HepG2 (cell line): ENCODE measurements around the gene COA3. TPM values are rescaled to one million over a fixed set of nuclear protein-coding genes. Genes with fewer than 3 reads are reported as not detected.

Experiments
- CSRNP1 ChIP-seq: sonication (generic); formaldehyde crosslinking; IDR thresholded peaks from 2 replicates; pipeline ENCODE4 v1.8.1; 2023; ENCODE audit warnings: mild to moderate bottlenecking, missing genetic modification reagents
- FOXK1 ChIP-seq: sonication (generic); formaldehyde crosslinking; IDR thresholded peaks from 2 replicates; pipeline ENCODE4 v1.4.0; 2020; ENCODE audit warnings: low read depth, missing genetic modification reagents, borderline replicate concordance
- GTF3A ChIP-seq: sonication (generic); formaldehyde crosslinking; conservative IDR thresholded peaks from 2 replicates; pipeline ENCODE4 v1.4.0; 2020; ENCODE audit warnings: mild to moderate bottlenecking, missing genetic modification reagents
- HNRNPLL ChIP-seq: fragments of 200-400 bp; formaldehyde crosslinking; IDR thresholded peaks from 2 replicates; pipeline ENCODE4 v1.6.1; 2017; ENCODE audit warnings: mild to moderate bottlenecking, low read depth, low read length; ENCODE audit not compliant: poor library complexity, severe bottlenecking
- KMT2A ChIP-seq: sonication (generic); formaldehyde crosslinking; IDR thresholded peaks from 2 replicates; pipeline ENCODE4 v1.4.0; 2020; ENCODE audit warnings: missing genetic modification reagents
- MYPOP ChIP-seq: sonication (generic); formaldehyde crosslinking; IDR thresholded peaks from 2 replicates; pipeline ENCODE4 v1.8.1; 2023; ENCODE audit warnings: mild to moderate bottlenecking, moderate library complexity, missing genetic modification reagents
- NFYC ChIP-seq: IDR thresholded peaks from 2 replicates; pipeline ENCODE4 v1.6.1; 2016; ENCODE audit warnings: missing genetic modification reagents, missing compliant biosample characterization
- ONECUT2 ChIP-seq: sonication (generic); formaldehyde crosslinking; IDR thresholded peaks from 2 replicates; pipeline ENCODE4 v1.4.0; 2020; ENCODE audit warnings: missing genetic modification reagents
- POGZ ChIP-seq: sonication (generic); formaldehyde crosslinking; IDR thresholded peaks from 2 replicates; pipeline ENCODE4 v1.4.0; 2020; ENCODE audit warnings: mild to moderate bottlenecking, missing genetic modification reagents
- POLR2AphosphoS5 ChIP-seq: IDR thresholded peaks from 2 replicates; pipeline ENCODE4 v1.6.1; 2012; ENCODE audit warnings: low read depth, low read length
- RXRA ChIP-seq: sonication (generic); formaldehyde crosslinking; IDR thresholded peaks from 2 replicates; pipeline ENCODE4 v1.5.1; 2020; ENCODE audit warnings: missing genetic modification reagents
- SMC3 ChIP-seq: IDR thresholded peaks from 2 replicates; pipeline ENCODE4 v1.6.1; 2011; ENCODE audit warnings: low read length, improper control_type of control experiment
- USF2 ChIP-seq, 2 experiments: sonication (generic) in 1 of 2; formaldehyde crosslinking in 1 of 2; IDR thresholded peaks; 2 replicates each; pipeline versions ENCODE4 v1.5.1 to v1.6.1; 2011 to 2020; ENCODE audit warnings: borderline replicate concordance in 1 of 2, low read depth in 1 of 2, low read length in 1 of 2, mild to moderate bottlenecking in 1 of 2, missing genetic modification reagents in 1 of 2, moderate library complexity in 1 of 2
- YEATS4 ChIP-seq: sonication (generic); formaldehyde crosslinking; IDR thresholded peaks from 2 replicates; pipeline ENCODE4 v1.4.0; 2020; ENCODE audit warnings: missing genetic modification reagents, borderline replicate concordance
- ZBTB10 ChIP-seq: sonication (generic); formaldehyde crosslinking; IDR thresholded peaks from 2 replicates; pipeline ENCODE4 v1.4.0; 2020; ENCODE audit warnings: missing genetic modification reagents, borderline replicate concordance
- ZNF33A ChIP-seq: sonication (generic); formaldehyde crosslinking; IDR thresholded peaks from 2 replicates; pipeline ENCODE4 v1.5.1; 2020; ENCODE audit warnings: missing genetic modification reagents, mild to moderate bottlenecking, moderate library complexity, borderline replicate concordance
- ZNF468 ChIP-seq: sonication (generic); formaldehyde crosslinking; IDR thresholded peaks from 2 replicates; pipeline ENCODE4 v1.8.0; 2022; ENCODE audit warnings: mild to moderate bottlenecking, moderate library complexity, missing genetic modification reagents
- ZNF484 ChIP-seq: sonication (generic); formaldehyde crosslinking; IDR thresholded peaks from 2 replicates; pipeline ENCODE4 v1.5.1; 2020; ENCODE audit warnings: mild to moderate bottlenecking, low read depth, missing genetic modification reagents, borderline replicate concordance
- ZNF550 ChIP-seq: sonication (generic); formaldehyde crosslinking; IDR thresholded peaks from 2 replicates; pipeline ENCODE4 v1.4.0; 2020; ENCODE audit warnings: mild to moderate bottlenecking, missing genetic modification reagents, borderline replicate concordance
- ZNF737 ChIP-seq: sonication (generic); formaldehyde crosslinking; IDR thresholded peaks from 2 replicates; pipeline ENCODE4 v1.5.0; 2020; ENCODE audit warnings: missing genetic modification reagents, mild to moderate bottlenecking, borderline replicate concordance
- ZNF879 ChIP-seq: sonication (generic); formaldehyde crosslinking; IDR thresholded peaks from 2 replicates; pipeline ENCODE4 v1.8.1; 2023; ENCODE audit warnings: missing genetic modification reagents
- polyA plus RNA-seq, 8 experiments: library from polyadenylated mRNA; depleted of rRNA in 3 of 8; stranded (reverse) in 7 of 8; unstranded in 1 of 8; fragments of >200 nt; fragmentation: Illumina TruSeq in 4 of 8; extraction: Trizol in 4 of 8; gene quantifications; 2 replicates each; pipeline versions ENCODE4 v1.2.1 to v1.2.3, GENCODE V29; 2011 to 2016; ENCODE audit warnings: low read depth in 4 of 8, missing spikeins in 1 of 8, mixed read lengths in 1 of 8; ENCODE audit not compliant: insufficient read depth in 1 of 8
- total RNA-seq, 5 experiments: library from RNA; depleted of rRNA; stranded (reverse); fragments of >200 nt; fragmentation: Illumina TruSeq; extraction: Trizol; gene quantifications; 2 replicates each; pipeline ENCODE4 v1.2.3, GENCODE V29; 2016; ENCODE audit warnings: low read depth in 1 of 5

The COA3 gene
- total and polyA plus RNA-seq, 2 of the 13 experiments (the other 11 are each of a cell fraction or from before 2014, with no cell fraction given), result 133 to 202 TPM

- TF ChIP-seq YEATS4 (CRISPR knock-in tag), result 0 out of 2 replicates have a peak, but pooled peaks have one; percentile 0
- 0 out of 2 replicates have a peak, but pooled peaks have one; percentile 42 for TF ChIP-seq ZNF879
- TF ChIP-seq GTF3A, result no peak
- TF ChIP-seq POLR2AphosphoS5, result no peak
- no peak for TF ChIP-seq KMT2A
- 0 out of 2 replicates have a peak, but pooled peaks have one; percentile 25 for TF ChIP-seq ZNF484 (CRISPR knock-in tag)
- TF ChIP-seq ZBTB10, result no peak
- TF ChIP-seq ZNF550 (CRISPR knock-in tag), result 0 out of 2 replicates have a peak, but pooled peaks have one; percentile 83
- TF ChIP-seq USF2 (IDR thresholded peaks at IDR 0.05; ENCODE audit: low read depth, low read length), result no peak
- no peak for TF ChIP-seq USF2 (CRISPR knock-in tag; IDR thresholded peaks at IDR 0.05; ENCODE audit: borderline replicate concordance)
- TF ChIP-seq POGZ (CRISPR knock-in tag), result no peak
- no peak for TF ChIP-seq ZNF737 (CRISPR knock-in tag)
- peak; percentile 2 for TF ChIP-seq HNRNPLL
- TF ChIP-seq RXRA (CRISPR knock-in tag), result peak; percentile 43; the same call in 1 of the 2 replicates
- TF ChIP-seq ZNF33A (CRISPR knock-in tag), result no peak
- no peak for TF ChIP-seq SMC3
- 0 out of 2 replicates have a peak, but pooled peaks have one; percentile 24 for TF ChIP-seq MYPOP (CRISPR knock-in tag)
- TF ChIP-seq CSRNP1 (CRISPR knock-in tag), result peak; percentile 21; the same call in 1 of the 2 replicates
- no peak for TF ChIP-seq NFYC
- no peak for TF ChIP-seq FOXK1
- TF ChIP-seq ZNF468 (CRISPR knock-in tag), result no peak
- no peak for TF ChIP-seq ONECUT2 (CRISPR knock-in tag)
Observed at GRCh38 chr17:42780851-42781638, 17.5 kb downstream of the COA3 start (continued).
